Caco-2 (cell line): ENCODE results near the gene ENTPD1. TPM values are rescaled to one million over a fixed set of nuclear protein-coding genes. Genes with fewer than 3 reads are reported as not detected.

Experiments
- BruUV-seq: library from RNA; stranded (reverse); fragments of 400-500 nt; replicated peaks from 2 replicates; lab custom pipeline; 2021; lab: Mats Ljungman, UMichigan
- CTCF ChIA-PET: fragments of 300-600 bp; sonication (Branson Sonifier 250); formaldehyde crosslinking; loops from one replicate; lab custom pipeline; 2022; ENCODE audit warnings: antibody characterized with exemption; lab: Charles Lee
- POLR2A ChIA-PET: fragments of 300-600 bp; sonication (Branson Sonifier 250); formaldehyde crosslinking; loops from one replicate; lab custom pipeline; 2022; ENCODE audit warnings: antibody characterized with exemption; lab: Charles Lee
- DNase-seq, 2 experiments: peaks; one replicate each; pipeline versions ENCODE4 v3.0.0 to v3.0.0-alpha.2; 2020 to 2022
- H3K27me3 ChIP-seq: replicated peaks from 2 replicates; pipeline ENCODE4 v1.6.0; 2011; ENCODE audit warnings: low read length; ENCODE audit not compliant: control insufficient read depth, insufficient read depth
- H3K36me3 ChIP-seq: 2 replicates; pipeline ENCODE4 v1.5.1; 2011; ENCODE audit warnings: low read length; ENCODE audit not compliant: control insufficient read depth, insufficient read depth
- H3K4me1 ChIP-seq: fragments of 250-450 bp; sonication (Bioruptor Pico); 2 replicates; pipeline ENCODE4 v1.5.1; 2020; ENCODE audit warnings: mild to moderate bottlenecking
- H3K4me3 ChIP-seq: 2 replicates; pipeline ENCODE4 v1.5.1; 2011; ENCODE audit warnings: low read depth, mild to moderate bottlenecking, control low read depth, low read length
- H3K9me3 ChIP-seq: fragments of 250-450 bp; sonication (Bioruptor Pico); 2 replicates; pipeline ENCODE4 v1.5.1; 2020; ENCODE audit warnings: mild to moderate bottlenecking, moderate library complexity
- H3K27ac Mint-ChIP-seq: one replicate; pipeline ENCODE4 v1.8.0; 2022; ENCODE audit warnings: mixed read lengths; ENCODE audit not compliant: unreplicated experiment
- H3K27me3 Mint-ChIP-seq: one replicate; pipeline ENCODE4 v1.8.0; 2022; ENCODE audit warnings: mixed read lengths; ENCODE audit not compliant: insufficient read depth, unreplicated experiment
- H3K36me3 Mint-ChIP-seq: one replicate; pipeline ENCODE4 v1.8.0; 2022; ENCODE audit warnings: mild to moderate bottlenecking, mixed read lengths; ENCODE audit not compliant: insufficient read depth, unreplicated experiment
- H3K4me1 Mint-ChIP-seq: one replicate; pipeline ENCODE4 v1.8.0; 2022; ENCODE audit warnings: low read depth, mixed read lengths; ENCODE audit not compliant: unreplicated experiment
- H3K4me3 Mint-ChIP-seq: one replicate; pipeline ENCODE4 v1.8.0; 2022; ENCODE audit warnings: mild to moderate bottlenecking, moderate library complexity, mixed read lengths; ENCODE audit not compliant: unreplicated experiment
- H3K9me3 Mint-ChIP-seq: one replicate; pipeline ENCODE4 v1.8.0; 2022; ENCODE audit warnings: mixed read lengths; ENCODE audit not compliant: unreplicated experiment
- CTCF ChIP-seq, 2 experiments: fragments of 200-600 bp in 1 of 2; IDR thresholded peaks; 1 replicate in 1 of 2; 2 replicates in 1 of 2; pipeline versions ENCODE4 v1.5.1 to v1.8.0; 2011 to 2022; ENCODE audit warnings: antibody characterized with exemption in 1 of 2, control low read depth in 1 of 2, inconsistent platforms in 1 of 2, low read depth in 1 of 2, low read length in 1 of 2, mild to moderate bottlenecking in 1 of 2, moderate library complexity in 1 of 2; ENCODE audit not compliant: insufficient read depth in 1 of 2, severe bottlenecking in 1 of 2, unreplicated experiment in 1 of 2
- intact Hi-C: fragments of 100-400 bp; cut with micrococcal nuclease; formaldehyde crosslinking; loops from one replicate; pipeline ENCODE4 v1.10.0; 2022; ENCODE audit not compliant: unreplicated experiment
- total RNA-seq: library from RNA; stranded (reverse); gene quantifications from 2 replicates; pipeline ENCODE4 v1.2.3, GENCODE V29; 2022

Gene ENTPD1
- total RNA-seq, 1 experiment from 2014 or later = 2.2 TPM

- H3K4me3 Mint-ChIP-seq = no peak overlapping the region
- no peak for TF ChIP-seq CTCF (IDR thresholded peaks at IDR 0.05; ENCODE audit: insufficient read depth in 1 of 2, low read depth in 1 of 2, low read length in 1 of 2, severe bottlenecking in 1 of 2, unreplicated experiment in 1 of 2)
- ChIA-PET CTCF (no interaction called here), POLR2A (no interaction called here)
- H3K9me3 ChIP-seq = no peaks in the 10 kb centered on the region; the same call in 1 of the 2 replicates
- H3K4me1 Mint-ChIP-seq = no peaks in the 10 kb centered on the region
- peaks cover 2% of the 10 kb centered on the region for H3K9me3 Mint-ChIP-seq
- no peaks in the 10 kb centered on the region for H3K4me1 ChIP-seq
- H3K27ac Mint-ChIP-seq = no peak overlapping the region
- no TSS peak for BruUV-seq
- H3K36me3 Mint-ChIP-seq = peaks cover 4% of the 10 kb centered on the region
- intact Hi-C loops = no loop called here
- H3K36me3 ChIP-seq = no peaks in the 10 kb centered on the region
- DNase-seq = no peak
- H3K27me3 ChIP-seq = no peaks in the 10 kb centered on the region
- H3K27me3 Mint-ChIP-seq = no peaks in the 10 kb centered on the region
- no peak overlapping the region for H3K4me3 ChIP-seq
Measured at GRCh38 chr10:95792211-95792780, 36.3 kb downstream of the ENTPD1 start.

DNA sequence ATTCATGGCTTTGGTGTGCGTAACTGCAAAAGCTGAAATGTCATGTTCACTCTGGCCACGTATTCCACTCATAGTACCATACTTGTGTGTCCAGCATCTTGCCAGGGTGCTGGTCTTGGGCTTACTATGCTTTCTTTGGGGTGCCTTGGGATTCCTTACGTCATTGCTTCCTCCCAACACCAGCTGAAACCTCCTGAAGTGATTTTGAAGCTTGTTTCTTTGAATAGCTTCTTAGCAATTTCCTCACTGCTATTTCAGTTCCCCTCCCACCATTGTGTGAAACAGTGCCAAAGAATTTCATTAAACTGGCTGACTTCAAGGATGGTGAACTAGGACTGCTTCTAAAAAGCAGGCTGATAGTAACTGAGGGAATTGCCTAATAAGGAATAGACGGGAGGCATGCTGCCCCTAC, 36.9 kb downstream of the ENTPD1 start:
- no TSS peak for BruUV-seq
- no peak for DNase-seq
- no peak overlapping the region for H3K4me3 Mint-ChIP-seq
- Histone ChIP-seq H3K4me1 (no peaks in the 10 kb centered on the region), H3K9me3 (no peaks in the 10 kb centered on the region; the same call in 1 of the 2 replicates), H3K27me3 (no peaks in the 10 kb centered on the region), H3K4me3 (no peak overlapping the region), H3K36me3 (no peaks in the 10 kb centered on the region)
- H3K36me3 Mint-ChIP-seq = peaks cover 4% of the 10 kb centered on the region
- peaks cover 8% of the 10 kb centered on the region for H3K9me3 Mint-ChIP-seq
- intact Hi-C loops = no loop called here
- no peak overlapping the region for H3K27ac Mint-ChIP-seq
- ChIA-PET CTCF (no interaction called here), POLR2A (no interaction called here)
- no peaks in the 10 kb centered on the region for H3K27me3 Mint-ChIP-seq
- no peak for TF ChIP-seq CTCF (IDR thresholded peaks at IDR 0.05; ENCODE audit: insufficient read depth in 1 of 2, low read depth in 1 of 2, low read length in 1 of 2, severe bottlenecking in 1 of 2, unreplicated experiment in 1 of 2)
- no peaks in the 10 kb centered on the region for H3K4me1 Mint-ChIP-seq

- CTCF ChIA-PET = no interaction called here
- Mint-ChIP-seq H3K4me1 (no peaks in the 10 kb centered on the region), H3K27me3 (no peaks in the 10 kb centered on the region), H3K4me3 (no peak overlapping the region), H3K27ac (no peak overlapping the region), H3K9me3 (peaks cover 14% of the 10 kb centered on the region), H3K36me3 (peaks cover 4% of the 10 kb centered on the region)
- Histone ChIP-seq H3K4me3 (no peak overlapping the region), H3K36me3 (no peaks in the 10 kb centered on the region), H3K4me1 (no peaks in the 10 kb centered on the region), H3K9me3 (no peaks in the 10 kb centered on the region; the same call in 1 of the 2 replicates), H3K27me3 (no peaks in the 10 kb centered on the region)
- POLR2A ChIA-PET = no interaction called here
- intact Hi-C loops = no loop called here
- no peak for TF ChIP-seq CTCF (IDR thresholded peaks at IDR 0.05; ENCODE audit: insufficient read depth in 1 of 2, low read depth in 1 of 2, low read length in 1 of 2, severe bottlenecking in 1 of 2, unreplicated experiment in 1 of 2)
- BruUV-seq = no TSS peak
- DNase-seq = no peak
Measured at GRCh38 chr10:95793401-95794045, 37.6 kb downstream of the ENTPD1 start.
